ENCODE data around the gene HRH1.

HRH1 gene

DNA sequence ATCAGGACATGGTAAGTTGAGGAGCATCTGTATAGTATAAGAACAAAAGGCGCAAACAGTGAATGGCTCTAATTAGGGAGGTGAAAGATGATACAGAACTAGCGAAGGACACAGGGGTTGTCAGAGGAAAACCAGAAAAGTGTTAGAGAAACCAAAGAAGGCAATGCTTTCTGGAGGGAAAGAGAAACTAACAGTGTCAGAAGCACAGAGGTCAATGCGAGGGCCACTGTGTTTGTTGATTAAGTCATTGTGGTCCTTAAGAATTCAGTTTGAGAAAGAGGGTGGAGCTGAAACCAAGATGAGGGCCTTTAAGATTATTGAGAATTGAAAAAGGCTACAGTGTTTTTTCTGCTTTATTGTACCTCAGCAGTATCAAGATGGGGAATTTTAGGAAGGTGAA is 146.7 kb downstream of the HRH1 start:
- DNase-seq (ENCODE audit: extremely low spot score, insufficient read length, low read depth) (no peak), FAIRE-seq (peak; percentile 81)

GRCh38 chr3:11302444-11302843 is 148.2 kb downstream of the HRH1 start:
- DNase-seq (ENCODE audit: extremely low spot score, insufficient read length, low read depth) (no peak), FAIRE-seq (no peak)

- FAIRE-seq (no peak), DNase-seq (ENCODE audit: extremely low spot score, insufficient read length, low read depth) (no peak)
Measured at GRCh38 chr3:11304175-11304574, 149.9 kb downstream of the HRH1 start.

GRCh38 chr3:11305509-11305908 is 151.2 kb downstream of the HRH1 start:
- no peak for FAIRE-seq
- no peak for DNase-seq (ENCODE audit: extremely low spot score, insufficient read length, low read depth)

GRCh38 chr3:11306817-11307589 is 152.7 kb downstream of the HRH1 start:
- DNase-seq (ENCODE audit: extremely low spot score, insufficient read length, low read depth), result no peak
- FAIRE-seq, result peak; percentile 9

GRCh38 chr3:11307830-11308432 is 153.6 kb downstream of the HRH1 start:
- no peak for FAIRE-seq
- no peak for DNase-seq (ENCODE audit: extremely low spot score, insufficient read length, low read depth)

- no peak for DNase-seq (ENCODE audit: extremely low spot score, insufficient read length, low read depth)
- FAIRE-seq, result no peak
Measured at GRCh38 chr3:11310258-11310657, 156.0 kb downstream of the HRH1 start.

DNA sequence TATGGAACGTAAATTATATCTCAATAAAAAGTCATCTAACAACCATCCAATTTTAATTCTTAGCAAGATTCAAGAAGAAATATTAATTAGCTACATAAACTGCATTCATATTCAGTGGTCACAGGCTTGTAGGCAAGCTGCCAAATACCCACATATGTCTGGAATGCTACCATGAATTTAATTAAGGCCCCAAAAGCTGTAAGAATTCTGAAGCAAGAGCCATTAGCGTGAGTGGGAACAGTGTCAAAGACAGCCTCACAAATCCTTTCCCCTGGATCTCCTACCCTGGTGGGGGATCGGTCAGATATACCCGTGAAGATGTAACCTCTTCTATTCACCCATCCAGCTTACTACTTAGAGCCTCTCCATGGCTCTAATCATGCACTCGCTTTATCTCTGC is 157.9 kb downstream of the HRH1 start:
- DNase-seq (ENCODE audit: extremely low spot score, insufficient read length, low read depth) (no peak), FAIRE-seq (no peak)
